Measurements from ENCODE around the gene DDX39B.

The DDX39B gene

GRCh38 chr6:31531771-31532643, 9.8 kb downstream of the DDX39B start:
- H3K27me3 ChIP-seq (ENCODE audit: insufficient read depth, poor library complexity, severe bottlenecking): no peaks in the 10 kb centered on the region
- no peak for DNase-seq (ENCODE audit: low read depth in 1 of 2, low spot score in 1 of 2)
- no peak overlapping the region for H3K27ac ChIP-seq (replicated peaks)
- no peak for TF ChIP-seq REST (IDR thresholded peaks at IDR 0.05; ENCODE audit: insufficient replicate concordance, low read depth)
- TF ChIP-seq POLR2AphosphoS5 (IDR thresholded peaks at IDR 0.05; ENCODE audit: low read depth): peak; percentile 29; the same call in 1 of the 2 replicates
- H3K4me3 ChIP-seq (replicated peaks; ENCODE audit: insufficient read depth, low read length): no peak overlapping the region

GRCh38 chr6:31531162-31531561, 10.6 kb downstream of the DDX39B start:
- H3K4me3 ChIP-seq (replicated peaks; ENCODE audit: insufficient read depth, low read length): no peak overlapping the region
- no peak for DNase-seq (ENCODE audit: low read depth in 1 of 2, low spot score in 1 of 2)
- no peak overlapping the region for H3K27ac ChIP-seq (replicated peaks)
- H3K27me3 ChIP-seq (ENCODE audit: insufficient read depth, poor library complexity, severe bottlenecking): no peaks in the 10 kb centered on the region
- TF ChIP-seq POLR2AphosphoS5 (IDR thresholded peaks at IDR 0.05; ENCODE audit: low read depth) (peak; percentile 18; the same call in 1 of the 2 replicates), GABPA (IDR thresholded peaks at IDR 0.05; ENCODE audit: low read depth) (no peak)

- H3K27me3 ChIP-seq (ENCODE audit: insufficient read depth, poor library complexity, severe bottlenecking): no peaks in the 10 kb centered on the region
- no peak for DNase-seq (ENCODE audit: low read depth in 1 of 2, low spot score in 1 of 2)
- no peak overlapping the region for H3K4me3 ChIP-seq (replicated peaks; ENCODE audit: insufficient read depth, low read length)
- TF ChIP-seq GABPA (IDR thresholded peaks at IDR 0.05; ENCODE audit: low read depth): no peak
- 0 out of 2 replicates have a peak, but pooled peaks have one; percentile 15 for TF ChIP-seq POLR2AphosphoS5 (IDR thresholded peaks at IDR 0.05; ENCODE audit: low read depth)
- H3K27ac ChIP-seq (replicated peaks): no peak overlapping the region
Observed at GRCh38 chr6:31530659-31531058, 11.1 kb downstream of the DDX39B start.

- no peak for DNase-seq (ENCODE audit: low read depth in 1 of 2, low spot score in 1 of 2)
Observed at GRCh38 chr6:31529329-31530150, 12.3 kb downstream of the DDX39B start.

GRCh38 chr6:31528821-31529328, 12.9 kb downstream of the DDX39B start, which contains the start of gene MCCD1:
TSS of gene MCCD1 (plus strand) at chr6:31528962. CDS start at chr6:31529015, 53 bp downstream.
- H3K4me3 ChIP-seq (replicated peaks; ENCODE audit: insufficient read depth, low read length): no peak within 1 kb of the TSS
- no peak for TF ChIP-seq GABPA (IDR thresholded peaks at IDR 0.05; ENCODE audit: low read depth)
- no peak for TF ChIP-seq SPI1 (IDR thresholded peaks at IDR 0.05; ENCODE audit: borderline replicate concordance, low read depth)
- TF ChIP-seq CTCF (IDR thresholded peaks at IDR 0.05; ENCODE audit: insufficient read depth, low read length): no peak
- TF ChIP-seq POLR2AphosphoS5 (IDR thresholded peaks at IDR 0.05; ENCODE audit: low read depth): no peak
- TF ChIP-seq REST (IDR thresholded peaks at IDR 0.05; ENCODE audit: insufficient replicate concordance, low read depth): no peak
- DNase-seq (ENCODE audit: low read depth in 1 of 2, low spot score in 1 of 2): no peak
- H3K27ac ChIP-seq (replicated peaks): no peak within 1 kb of the TSS
- no peaks in the 10 kb centered on the region for H3K27me3 ChIP-seq (ENCODE audit: insufficient read depth, poor library complexity, severe bottlenecking)

More at GRCh38 chr6:31529329-31530150, 12.3 kb downstream of the DDX39B start:
- Histone ChIP-seq H3K27ac (replicated peaks) (no peak overlapping the region), H3K4me3 (replicated peaks; ENCODE audit: insufficient read depth, low read length) (no peak overlapping the region), H3K27me3 (ENCODE audit: insufficient read depth, poor library complexity, severe bottlenecking) (no peaks in the 10 kb centered on the region)
- TF ChIP-seq CTCF (IDR thresholded peaks at IDR 0.05; ENCODE audit: insufficient read depth, low read length) (no peak), POLR2AphosphoS5 (IDR thresholded peaks at IDR 0.05; ENCODE audit: low read depth) (peak; percentile 77; the same call in 1 of the 2 replicates)
